PC-3 (cell line): ENCODE data around the gene FBN2. TPM values are rescaled to one million over a fixed set of nuclear protein-coding genes. Genes with fewer than 3 reads are reported as not detected.

Experiments used
- ATAC-seq: fragments of 200-7000 bp; cut with Tn5 transposase; 2 replicates; pipeline ENCODE4 v1.9.1; 2020; ENCODE audit warnings: mild to moderate bottlenecking, moderate library complexity
- BruUV-seq: library from RNA; stranded (reverse); fragments of 400-500 nt; replicated peaks from 2 replicates; lab custom pipeline; 2021; lab: Mats Ljungman, UMichigan
- CTCF ChIA-PET: fragments of 300-600 bp; sonication (Branson Sonifier 250); formaldehyde crosslinking; loops from one replicate; lab custom pipeline; 2022; ENCODE audit warnings: antibody characterized with exemption; lab: Charles Lee
- POLR2A ChIA-PET: fragments of 300-600 bp; sonication (Branson Sonifier 250); formaldehyde crosslinking; loops from one replicate; lab custom pipeline; 2022; ENCODE audit warnings: antibody characterized with exemption; ENCODE audit not compliant: unreplicated experiment; lab: Charles Lee
- DNase-seq: peaks from one replicate; pipeline ENCODE4 v3.0.0-alpha.2; 2015
- H2AFZ ChIP-seq: fragments of 300-600 bp; sonication (generic); 2 replicates; pipeline ENCODE4 v1.6.0; 2016; ENCODE audit warnings: antibody characterized with exemption, low read length
- H3F3A ChIP-seq: fragments of 300-600 bp; sonication (generic); one replicate; pipeline ENCODE4 v1.6.0; 2017; ENCODE audit warnings: antibody characterized with exemption, low read length, control low read depth, mild to moderate bottlenecking; ENCODE audit not compliant: unreplicated experiment
- H3K27ac ChIP-seq: fragments of 300-600 bp; sonication (generic); 2 replicates; pipeline ENCODE4 v1.5.1; 2016; ENCODE audit warnings: mild to moderate bottlenecking, low read length
- H3K27me3 ChIP-seq: fragments of 300-600 bp; sonication (generic); 2 replicates; pipeline ENCODE4 v1.6.1; 2016; ENCODE audit warnings: low read length, mixed read lengths
- H3K36me3 ChIP-seq: fragments of 300-600 bp; sonication (generic); 2 replicates; pipeline ENCODE4 v1.6.1; 2016; ENCODE audit warnings: low read depth, mixed run types, low read length, mixed read lengths
- H3K4me1 ChIP-seq: fragments of 300-600 bp; sonication (generic); 2 replicates; pipeline ENCODE4 v1.5.1; 2016; ENCODE audit warnings: low read length; ENCODE audit not compliant: insufficient read depth
- H3K4me2 ChIP-seq: fragments of 300-600 bp; sonication (generic); 2 replicates; pipeline ENCODE4 v1.6.0; 2016; ENCODE audit warnings: low read length
- H3K4me3 ChIP-seq: fragments of 300-600 bp; sonication (generic); 2 replicates; pipeline ENCODE4 v1.5.1; 2016; ENCODE audit warnings: mild to moderate bottlenecking, low read length, mixed read lengths
- H3K79me2 ChIP-seq: fragments of 300-600 bp; sonication (generic); 2 replicates; pipeline ENCODE4 v1.6.1; 2017; ENCODE audit warnings: low read length, mixed read lengths
- H3K9ac ChIP-seq: fragments of 300-600 bp; sonication (generic); 2 replicates; pipeline ENCODE4 v1.6.0; 2016; ENCODE audit warnings: mild to moderate bottlenecking, low read length
- H3K9me2 ChIP-seq: fragments of 300-600 bp; sonication (generic); replicated peaks from 2 replicates; pipeline ENCODE4 v1.6.1; 2016; ENCODE audit warnings: mixed run types, low read length, mixed read lengths
- H3K9me3 ChIP-seq: fragments of 300-600 bp; sonication (generic); 2 replicates; pipeline ENCODE4 v1.6.1; 2016; ENCODE audit warnings: low read length, mixed read lengths
- H4K20me1 ChIP-seq: fragments of 300-600 bp; sonication (generic); 2 replicates; pipeline ENCODE4 v1.6.1; 2016; ENCODE audit warnings: low read length, mixed read lengths
- CTCF ChIP-seq: fragments of 300-600 bp; sonication (generic); conservative IDR thresholded peaks from 2 replicates; pipeline ENCODE4 v1.5.1; 2017; ENCODE audit warnings: antibody characterized with exemption, low read depth, mild to moderate bottlenecking, low read length
- EZH2 ChIP-seq: fragments of 300-600 bp; sonication (generic); IDR thresholded peaks from one replicate; pipeline ENCODE4 v1.6.1; 2017; ENCODE audit warnings: antibody characterized with exemption, mild to moderate bottlenecking, low read length; ENCODE audit not compliant: unreplicated experiment
- EZH2phosphoT487 ChIP-seq: fragments of 300-600 bp; sonication (generic); IDR thresholded peaks from 2 replicates; pipeline ENCODE4 v1.6.1; 2018; ENCODE audit warnings: mild to moderate bottlenecking, antibody characterized with exemption, low read length, borderline replicate concordance
- intact Hi-C: fragments of 100-400 bp; cut with micrococcal nuclease; formaldehyde crosslinking; loops from 2 replicates; pipeline ENCODE4 v1.9.0; 2023
- total RNA-seq: library from RNA; depleted of rRNA; stranded (reverse); fragments of >200 nt; gene quantifications from 2 replicates; pipeline ENCODE4 v1.2.3, GENCODE V29; 2014

The FBN2 gene
- total RNA-seq, 1 experiment from 2014 or later, result 45.2 TPM

DNA sequence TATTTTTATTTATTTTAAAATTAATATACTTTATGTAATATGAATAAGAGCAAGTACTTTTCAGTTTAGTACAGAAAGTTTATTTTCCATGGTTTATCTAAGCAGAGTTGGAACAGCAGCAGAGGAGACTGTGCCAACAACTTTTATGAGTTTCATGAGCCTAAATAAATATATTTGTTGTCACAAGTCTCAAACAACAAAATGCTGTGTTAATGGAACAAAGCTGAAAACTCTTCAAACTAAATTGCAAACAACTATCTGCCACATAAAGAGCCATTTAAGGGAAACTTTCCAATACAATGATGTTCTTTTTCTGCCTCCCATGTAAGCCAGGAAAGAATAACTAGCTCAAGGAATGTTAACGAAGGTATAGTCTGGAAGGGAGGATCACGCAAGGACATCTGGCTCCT, 96.1 kb downstream of the FBN2 start:
- Histone ChIP-seq H2AFZ (no peak overlapping the region), H3K27ac (no peak overlapping the region), H3K4me2 (no peak overlapping the region), H3K9me2 (no peaks in the 10 kb centered on the region), H3K79me2 (no peaks in the 10 kb centered on the region), H3K9ac (no peak overlapping the region), H3K9me3 (no peaks in the 10 kb centered on the region; the same call in 1 of the 2 replicates), H4K20me1 (no peaks in the 10 kb centered on the region), H3K36me3 (no peaks in the 10 kb centered on the region), H3K4me1 (peaks cover 5% of the 10 kb centered on the region), H3F3A (no peaks in the 10 kb centered on the region), H3K27me3 (no peaks in the 10 kb centered on the region), H3K4me3 (no peak overlapping the region)
- CTCF ChIA-PET, result no interaction called here
- POLR2A ChIA-PET, result no interaction called here
- DNase-seq, result no peak
- ATAC-seq, result no peak
- TF ChIP-seq EZH2, result no peak
- TF ChIP-seq EZH2phosphoT487, result no peak
- TF ChIP-seq CTCF, result no peak
- no TSS peak for BruUV-seq
- intact Hi-C loops, result no loop called here

- POLR2A ChIA-PET, result no interaction called here
- DNase-seq (no peak), ATAC-seq (no peak)
- Histone ChIP-seq H3K36me3 (no peaks in the 10 kb centered on the region), H3K27ac (no peak overlapping the region), H3F3A (no peaks in the 10 kb centered on the region), H3K9ac (no peak overlapping the region), H3K9me3 (no peaks in the 10 kb centered on the region), H2AFZ (no peak overlapping the region), H4K20me1 (no peaks in the 10 kb centered on the region), H3K9me2 (no peaks in the 10 kb centered on the region), H3K27me3 (no peaks in the 10 kb centered on the region), H3K79me2 (no peaks in the 10 kb centered on the region), H3K4me2 (no peak overlapping the region), H3K4me1 (peaks cover 12% of the 10 kb centered on the region), H3K4me3 (no peak overlapping the region)
- TF ChIP-seq CTCF, result no peak
- BruUV-seq, result no TSS peak
- intact Hi-C loops, result no loop called here
- CTCF ChIA-PET, result no interaction called here
These were observed 96.9 kb downstream of the FBN2 start for GRCh38 chr5:128441165-128441564.

- no peak overlapping the region for H3K4me3 ChIP-seq
- POLR2A ChIA-PET, result no interaction called here
- TF ChIP-seq CTCF (no peak), EZH2phosphoT487 (no peak), EZH2 (no peak)
- H3K9me3 ChIP-seq, result no peaks in the 10 kb centered on the region
- no TSS peak for BruUV-seq
- H3K9me2 ChIP-seq, result no peaks in the 10 kb centered on the region
- intact Hi-C loops, result no loop called here
- H3K4me1 ChIP-seq, result peaks cover 12% of the 10 kb centered on the region
- H3K4me2 ChIP-seq, result no peak overlapping the region
- ATAC-seq (peak; percentile 95), DNase-seq (peak; percentile 84)
- H3K27me3 ChIP-seq, result no peaks in the 10 kb centered on the region
- H3K79me2 ChIP-seq, result no peaks in the 10 kb centered on the region
- peak overlapping the region; percentile 50 for H3K27ac ChIP-seq
- no peaks in the 10 kb centered on the region for H3F3A ChIP-seq
- H3K9ac ChIP-seq, result no peak overlapping the region
- H4K20me1 ChIP-seq, result no peaks in the 10 kb centered on the region
- H2AFZ ChIP-seq, result no peak overlapping the region
- CTCF ChIA-PET, result no interaction called here
- no peaks in the 10 kb centered on the region for H3K36me3 ChIP-seq
These were observed 101.3 kb downstream of the FBN2 start for GRCh38 chr5:128436749-128437188.
